Lower leg skin (tissue), 3 donors: Measurements from ENCODE around the gene PRKCE.

ENCODE experiments used
- CTCF ChIP-seq, 3 donors: fragments of 450-650 bp; IDR thresholded peaks; one replicate each; pipeline ENCODE4 v1.5.1; 2016; ENCODE audit warnings: antibody characterized with exemption in 3 of 3, mild to moderate bottlenecking in 3 of 3, moderate library complexity in 2 of 3
- POLR2A ChIP-seq, 2 donors: fragments of 450-650 bp; IDR thresholded peaks; one replicate each; pipeline ENCODE4 v1.6.1; 2016 to 2017; ENCODE audit warnings: antibody characterized with exemption in 2 of 2, mild to moderate bottlenecking in 1 of 2, moderate library complexity in 1 of 2

GRCh38 chr2:45709137-45709536, 57.7 kb downstream of the PRKCE start:
- no peak for TF ChIP-seq POLR2A (IDR thresholded peaks at IDR 0.05)
- no peak for TF ChIP-seq CTCF (IDR thresholded peaks at IDR 0.05)
